Smooth muscle cell (in vitro differentiated cells): Measurements from ENCODE around the gene CALML4. TPM values are rescaled to one million over a fixed set of nuclear protein-coding genes. Genes with fewer than 3 reads are reported as not detected.

Experiments
- DNase-seq: peaks from one replicate; lab custom pipeline; 2025; ENCODE audit not compliant: unreplicated experiment; lab: John Stamatoyannopoulos, UW
- H2AFZ ChIP-seq: fragments of 200-600 bp; sonication (generic); 2 replicates; pipeline ENCODE4 v1.6.0; 2016; ENCODE audit warnings: antibody characterized with exemption, low read depth, mild to moderate bottlenecking
- H3F3A ChIP-seq: fragments of 200-600 bp; sonication (generic); 2 replicates; pipeline ENCODE4 v1.6.0; 2017; ENCODE audit warnings: antibody characterized with exemption, low read depth
- H3K27ac ChIP-seq: fragments of 200-600 bp; sonication (generic); 2 replicates; pipeline ENCODE4 v1.5.1; 2016; ENCODE audit warnings: low read depth, mild to moderate bottlenecking
- H3K27me3 ChIP-seq: fragments of 200-600 bp; sonication (generic); 2 replicates; pipeline ENCODE4 v1.6.1; 2016; ENCODE audit warnings: low read depth, mild to moderate bottlenecking
- H3K36me3 ChIP-seq: fragments of 200-600 bp; sonication (generic); 2 replicates; pipeline ENCODE4 v1.5.1; 2016; ENCODE audit warnings: low read depth
- H3K4me1 ChIP-seq: fragments of 200-600 bp; sonication (generic); 2 replicates; pipeline ENCODE4 v1.5.1; 2016; ENCODE audit warnings: low read depth
- H3K4me2 ChIP-seq: fragments of 200-600 bp; sonication (generic); 2 replicates; pipeline ENCODE4 v1.6.0; 2016; ENCODE audit warnings: mild to moderate bottlenecking
- H3K4me3 ChIP-seq: fragments of 200-600 bp; sonication (generic); 2 replicates; pipeline ENCODE4 v1.5.1; 2016; ENCODE audit warnings: mild to moderate bottlenecking
- H3K79me2 ChIP-seq: fragments of 200-600 bp; sonication (generic); 2 replicates; pipeline ENCODE4 v1.6.0; 2016; ENCODE audit warnings: low read depth, mild to moderate bottlenecking
- H3K9ac ChIP-seq: fragments of 200-600 bp; sonication (generic); 2 replicates; pipeline ENCODE4 v1.6.0; 2016; ENCODE audit warnings: low read depth
- H3K9me3 ChIP-seq: fragments of 200-600 bp; sonication (generic); replicated peaks from 2 replicates; pipeline ENCODE4 v1.5.1; 2016; ENCODE audit warnings: low read depth
- H4K20me1 ChIP-seq: fragments of 200-600 bp; sonication (generic); 2 replicates; pipeline ENCODE4 v1.6.0; 2016; ENCODE audit warnings: low read depth
- WGBS: methylation state at CpG from one replicate; pipeline ENCODE4 v1.1.7; 2016; ENCODE audit warnings: low lambda C conversion rate; 5-methylcytosine and 5-hydroxymethylcytosine counted together
- polyA plus RNA-seq: library from polyadenylated mRNA; unstranded; fragments of >200 nt; fragmentation: Nextera tagmentation; extraction: Ambion mirVana; gene quantifications from 2 replicates; pipeline ENCODE4 v1.2.1, GENCODE V29; 2016
- total RNA-seq: library from RNA; depleted of rRNA; stranded (reverse); fragments of >200 nt; gene quantifications from 2 replicates; pipeline ENCODE4 v1.2.3, GENCODE V29; 2014
- TF ChIP-seq, protein P1 (sequence below): fragments of 200-600 bp; sonication (generic); IDR thresholded peaks from 2 replicates; pipeline ENCODE4 v1.5.1; 2017; ENCODE audit warnings: borderline replicate concordance, mild to moderate bottlenecking, antibody characterized with exemption; ENCODE audit not compliant: insufficient read depth, poor library complexity, severe bottlenecking

CALML4 gene
- total and polyA plus RNA-seq, 2 experiments from 2014 or later = 1.3 to 2.6 TPM

DNA sequence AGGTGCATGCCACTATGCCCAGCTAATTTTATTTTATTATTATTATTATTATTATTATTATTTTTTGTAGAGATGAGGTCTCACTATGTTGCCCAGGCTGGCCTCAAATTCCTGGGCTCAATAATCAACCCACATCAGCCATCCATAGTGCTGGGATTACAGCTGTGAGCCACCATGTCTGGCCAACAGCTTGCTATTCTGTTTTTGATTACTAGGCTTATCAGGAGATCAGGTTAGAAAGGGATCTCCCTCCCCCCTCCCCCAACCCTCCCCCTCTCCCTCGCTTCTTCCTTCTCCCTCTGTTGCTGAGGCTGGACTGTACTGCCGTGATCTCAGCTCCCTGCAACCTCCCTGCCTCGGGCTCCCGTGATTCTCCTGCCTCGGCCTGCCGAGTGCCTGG, 15.8 kb upstream of the CALML4 start:
- no peak overlapping the region for H3K4me3 ChIP-seq
- WGBS = 100% methylated on average over 4 of the region's 6 CpGs
- TF ChIP-seq, protein P1, sequence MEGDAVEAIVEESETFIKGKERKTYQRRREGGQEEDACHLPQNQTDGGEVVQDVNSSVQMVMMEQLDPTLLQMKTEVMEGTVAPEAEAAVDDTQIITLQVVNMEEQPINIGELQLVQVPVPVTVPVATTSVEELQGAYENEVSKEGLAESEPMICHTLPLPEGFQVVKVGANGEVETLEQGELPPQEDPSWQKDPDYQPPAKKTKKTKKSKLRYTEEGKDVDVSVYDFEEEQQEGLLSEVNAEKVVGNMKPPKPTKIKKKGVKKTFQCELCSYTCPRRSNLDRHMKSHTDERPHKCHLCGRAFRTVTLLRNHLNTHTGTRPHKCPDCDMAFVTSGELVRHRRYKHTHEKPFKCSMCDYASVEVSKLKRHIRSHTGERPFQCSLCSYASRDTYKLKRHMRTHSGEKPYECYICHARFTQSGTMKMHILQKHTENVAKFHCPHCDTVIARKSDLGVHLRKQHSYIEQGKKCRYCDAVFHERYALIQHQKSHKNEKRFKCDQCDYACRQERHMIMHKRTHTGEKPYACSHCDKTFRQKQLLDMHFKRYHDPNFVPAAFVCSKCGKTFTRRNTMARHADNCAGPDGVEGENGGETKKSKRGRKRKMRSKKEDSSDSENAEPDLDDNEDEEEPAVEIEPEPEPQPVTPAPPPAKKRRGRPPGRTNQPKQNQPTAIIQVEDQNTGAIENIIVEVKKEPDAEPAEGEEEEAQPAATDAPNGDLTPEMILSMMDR = no peak
- no peak overlapping the region for H3K9ac ChIP-seq
- H4K20me1 ChIP-seq = no peaks in the 10 kb centered on the region
- no peak overlapping the region for H2AFZ ChIP-seq
- no peak overlapping the region for H3K27ac ChIP-seq
- no peak overlapping the region for H3K4me2 ChIP-seq
- H3K4me1 ChIP-seq = no peaks in the 10 kb centered on the region
- H3K79me2 ChIP-seq = peaks cover 30% of the 10 kb centered on the region
- H3K36me3 ChIP-seq = no peaks in the 10 kb centered on the region
- H3K27me3 ChIP-seq = no peaks in the 10 kb centered on the region
- H3F3A ChIP-seq = no peaks in the 10 kb centered on the region
- no peaks in the 10 kb centered on the region for H3K9me3 ChIP-seq
- DNase-seq = no peak

DNA sequence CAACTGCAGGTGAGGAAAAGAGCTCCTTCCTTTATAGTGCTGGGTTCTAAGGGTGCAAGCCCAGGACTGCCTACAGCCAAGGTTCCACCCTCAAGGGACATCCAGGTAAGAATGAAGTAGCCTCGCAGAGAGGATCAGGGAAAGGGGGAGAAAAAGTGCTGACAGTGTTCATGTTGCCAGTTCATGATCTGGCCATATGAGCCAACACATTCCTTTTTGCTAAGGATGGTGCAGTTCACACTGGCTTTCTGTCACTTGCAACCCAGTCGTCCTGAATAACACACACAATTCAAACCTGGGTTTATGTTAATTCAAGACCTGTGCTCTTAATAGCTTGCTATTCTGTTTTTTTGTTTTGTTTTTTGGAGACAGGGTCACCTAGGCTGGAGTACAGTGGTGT, 15.4 kb upstream of the CALML4 start:
- 100% methylated on average over 2 of the region's 2 CpGs for WGBS
- Histone ChIP-seq H3K9ac (no peak overlapping the region), H3K79me2 (peaks cover 25% of the 10 kb centered on the region), H2AFZ (no peak overlapping the region), H3K27me3 (no peaks in the 10 kb centered on the region), H3K4me3 (no peak overlapping the region), H3K36me3 (no peaks in the 10 kb centered on the region), H3K9me3 (no peaks in the 10 kb centered on the region), H3F3A (no peaks in the 10 kb centered on the region), H4K20me1 (no peaks in the 10 kb centered on the region), H3K27ac (no peak overlapping the region), H3K4me1 (no peaks in the 10 kb centered on the region), H3K4me2 (no peak overlapping the region)
- DNase-seq = no peak
- TF ChIP-seq, protein P1 = no peak

DNA sequence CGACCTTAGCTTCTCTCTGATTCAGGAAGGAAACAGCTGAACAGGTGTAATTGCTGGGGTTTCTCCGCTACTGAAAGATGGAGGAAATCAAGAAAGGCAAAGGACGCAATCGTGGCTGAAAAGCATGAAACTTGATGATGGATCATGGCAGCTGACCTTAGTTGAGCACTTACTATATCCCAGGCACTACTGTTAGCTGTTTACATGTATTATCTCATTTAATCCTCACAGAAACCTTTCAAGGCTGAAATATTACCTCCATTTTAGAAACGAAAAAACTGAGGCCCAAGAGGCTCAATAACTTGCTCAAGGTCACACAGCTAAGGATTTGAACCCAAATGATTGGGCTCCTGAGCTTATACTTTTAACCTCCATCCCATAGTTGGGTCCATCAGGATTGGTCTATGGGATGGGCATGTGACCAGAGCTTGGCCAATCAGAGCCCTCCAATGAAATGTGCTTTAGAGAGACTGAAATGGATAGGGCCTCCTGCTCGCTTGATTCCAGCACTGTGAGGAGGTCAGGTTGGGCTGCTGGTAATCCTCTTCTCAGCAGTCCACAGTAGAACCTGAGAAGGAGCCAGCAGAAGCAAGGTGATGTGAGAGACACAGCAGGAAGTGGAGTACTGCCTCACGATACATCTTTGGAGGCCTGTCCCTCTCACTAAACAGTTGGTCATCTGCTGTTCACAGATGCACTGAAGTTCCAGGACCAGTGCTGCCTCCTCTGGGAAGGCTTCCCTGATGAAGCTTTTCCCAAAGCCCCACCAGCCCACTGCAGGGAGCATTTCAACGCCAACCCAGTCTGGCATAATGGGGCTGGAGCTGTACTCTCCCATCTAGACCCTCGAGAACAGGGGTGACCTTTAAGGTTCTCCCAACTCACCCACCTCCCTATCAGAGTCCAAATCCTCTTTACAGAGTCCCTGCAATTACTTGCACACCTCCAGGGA, 14.0 kb upstream of the CALML4 start:
- Histone ChIP-seq H2AFZ (no peak overlapping the region), H3K27me3 (no peaks in the 10 kb centered on the region), H3F3A (no peaks in the 10 kb centered on the region), H3K79me2 (peaks cover 25% of the 10 kb centered on the region), H4K20me1 (no peaks in the 10 kb centered on the region), H3K4me3 (no peak overlapping the region), H3K4me2 (no peak overlapping the region), H3K4me1 (no peaks in the 10 kb centered on the region), H3K9me3 (no peaks in the 10 kb centered on the region), H3K9ac (no peak overlapping the region), H3K27ac (no peak overlapping the region), H3K36me3 (no peaks in the 10 kb centered on the region)
- TF ChIP-seq, protein P1 = no peak
- 96% methylated on average over 9 of the region's 9 CpGs for WGBS
- no peak for DNase-seq

DNA sequence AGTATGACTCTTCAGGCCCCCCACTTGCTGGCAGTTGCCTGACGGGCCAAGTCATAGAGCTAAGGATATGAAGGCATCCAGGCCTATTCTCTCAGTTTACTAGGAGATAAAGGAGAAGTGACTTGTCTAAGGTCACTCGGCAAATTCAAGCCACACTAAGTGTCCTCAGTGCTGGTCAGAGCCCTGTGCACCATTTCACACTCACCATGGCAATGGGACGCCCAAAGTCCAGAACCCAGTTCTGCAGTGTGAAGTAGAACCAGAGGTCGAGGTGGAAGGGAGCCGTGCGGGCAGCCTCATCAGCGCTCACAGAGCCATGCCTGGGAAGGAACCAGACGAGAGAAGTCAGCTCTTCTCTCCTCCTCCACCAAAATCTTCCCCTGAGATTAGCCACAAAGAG, 13.2 kb upstream of the CALML4 start:
- Histone ChIP-seq H3K79me2 (peaks cover 23% of the 10 kb centered on the region), H3K4me2 (no peak overlapping the region), H3K4me3 (no peak overlapping the region), H3F3A (no peaks in the 10 kb centered on the region), H3K4me1 (no peaks in the 10 kb centered on the region), H3K27me3 (no peaks in the 10 kb centered on the region), H3K36me3 (no peaks in the 10 kb centered on the region), H3K9me3 (no peaks in the 10 kb centered on the region), H3K27ac (no peak overlapping the region), H3K9ac (no peak overlapping the region), H2AFZ (no peak overlapping the region), H4K20me1 (no peaks in the 10 kb centered on the region)
- TF ChIP-seq, protein P1 = no peak
- DNase-seq = no peak
- WGBS = 93% methylated on average over 8 of the region's 8 CpGs
